OCI-LY3 (cell line): ENCODE results near the gene LAMTOR2.

ENCODE experiments used
- CTCF ChIP-seq: fragments of 200-600, 300-600 bp; sonication (generic); IDR thresholded peaks from 2 replicates; pipeline ENCODE4 v1.5.1; 2014; ENCODE audit warnings: antibody characterized with exemption, low read length, low read depth
- EZH2phosphoT487 ChIP-seq: fragments of 200-600 bp; shearing (Covaris generic); IDR thresholded peaks from 2 replicates; pipeline ENCODE4 v1.6.1; 2018; ENCODE audit warnings: antibody characterized with exemption, mixed run types, low read depth

- TF ChIP-seq CTCF (no peak), EZH2phosphoT487 (no peak)
These were observed 11.3 kb downstream of the LAMTOR2 start for GRCh38 chr1:156065871-156066270.
